Body of pancreas (tissue), 4 donors: ENCODE measurements around the gene AGPS.

ENCODE experiments used
- POLR2A ChIP-seq, 3 donors: fragments of 450-650 bp; IDR thresholded peaks; one replicate each; pipeline ENCODE4 v1.6.1; 2016; ENCODE audit warnings: antibody characterized with exemption in 3 of 3, mild to moderate bottlenecking in 2 of 3
- TF ChIP-seq, protein P1 (sequence below), 7 experiments: fragments of 450-650 bp in 4 of 7; fragments of 200-600 bp in 3 of 7; sonication (generic) in 3 of 7; IDR thresholded peaks; one replicate each; pipeline ENCODE4 v1.5.1; 2016 to 2019; ENCODE audit warnings: antibody characterized with exemption in 7 of 7

DNA sequence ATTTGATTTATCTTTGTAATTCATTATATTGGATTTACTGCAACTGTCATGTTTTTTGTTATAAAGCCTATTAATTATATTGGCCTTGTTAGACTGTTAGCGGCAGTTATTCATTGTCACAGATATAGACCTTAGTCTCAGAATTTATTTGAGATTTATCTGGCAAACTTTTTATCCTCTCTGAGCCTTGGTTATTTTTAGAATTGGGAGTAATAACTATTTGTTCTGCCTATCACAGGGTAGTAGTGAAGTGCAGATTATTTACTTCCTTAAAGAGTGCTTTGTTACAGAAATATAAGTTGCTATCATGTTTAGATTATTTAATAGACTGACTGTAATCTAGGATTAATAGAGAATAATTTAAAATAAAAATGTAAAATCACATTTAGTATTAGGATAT, 41.9 kb downstream of the AGPS start:
- TF ChIP-seq, protein P1, sequence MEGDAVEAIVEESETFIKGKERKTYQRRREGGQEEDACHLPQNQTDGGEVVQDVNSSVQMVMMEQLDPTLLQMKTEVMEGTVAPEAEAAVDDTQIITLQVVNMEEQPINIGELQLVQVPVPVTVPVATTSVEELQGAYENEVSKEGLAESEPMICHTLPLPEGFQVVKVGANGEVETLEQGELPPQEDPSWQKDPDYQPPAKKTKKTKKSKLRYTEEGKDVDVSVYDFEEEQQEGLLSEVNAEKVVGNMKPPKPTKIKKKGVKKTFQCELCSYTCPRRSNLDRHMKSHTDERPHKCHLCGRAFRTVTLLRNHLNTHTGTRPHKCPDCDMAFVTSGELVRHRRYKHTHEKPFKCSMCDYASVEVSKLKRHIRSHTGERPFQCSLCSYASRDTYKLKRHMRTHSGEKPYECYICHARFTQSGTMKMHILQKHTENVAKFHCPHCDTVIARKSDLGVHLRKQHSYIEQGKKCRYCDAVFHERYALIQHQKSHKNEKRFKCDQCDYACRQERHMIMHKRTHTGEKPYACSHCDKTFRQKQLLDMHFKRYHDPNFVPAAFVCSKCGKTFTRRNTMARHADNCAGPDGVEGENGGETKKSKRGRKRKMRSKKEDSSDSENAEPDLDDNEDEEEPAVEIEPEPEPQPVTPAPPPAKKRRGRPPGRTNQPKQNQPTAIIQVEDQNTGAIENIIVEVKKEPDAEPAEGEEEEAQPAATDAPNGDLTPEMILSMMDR (IDR thresholded peaks at IDR 0.05): no peak
- no peak for TF ChIP-seq POLR2A (IDR thresholded peaks at IDR 0.05)
